Panc1 (cell line): ENCODE measurements around the gene LDLRAD4. TPM values are rescaled to one million over a fixed set of nuclear protein-coding genes. Genes with fewer than 3 reads are reported as not detected.

Experiments used
- ATAC-seq: fragments of 200-7000 bp; cut with Tn5 transposase; 2 replicates; pipeline ENCODE4 v1.9.1; 2020; ENCODE audit warnings: mild to moderate bottlenecking, moderate library complexity
- BruUV-seq: library from RNA; stranded (reverse); fragments of 400-500 nt; replicated peaks from 2 replicates; lab custom pipeline; 2021; lab: Mats Ljungman, UMichigan
- CTCF ChIA-PET: fragments of 300-600 bp; sonication (Branson Sonifier 250); formaldehyde crosslinking; loops from one replicate; lab custom pipeline; 2022; ENCODE audit warnings: antibody characterized with exemption; lab: Charles Lee
- POLR2A ChIA-PET: fragments of 300-600 bp; sonication (Branson Sonifier 250); formaldehyde crosslinking; loops from one replicate; lab custom pipeline; 2022; ENCODE audit warnings: antibody characterized with exemption; lab: Charles Lee
- DNase-seq: peaks from one replicate; pipeline ENCODE4 v3.0.0-alpha.2; 2010; ENCODE audit warnings: low read depth, low spot score
- H3K27ac ChIP-seq: 2 replicates; pipeline ENCODE4 v1.5.1; 2011; ENCODE audit warnings: mild to moderate bottlenecking, low read length, inconsistent platforms
- H3K27me3 ChIP-seq: fragments of 200-500 bp; sonication (Bioruptor generic); 2 replicates; pipeline ENCODE4 v1.6.0; 2014; ENCODE audit warnings: low read length, inconsistent platforms; ENCODE audit not compliant: control insufficient read depth, insufficient read depth
- H3K36me3 ChIP-seq: fragments of 200-500 bp; sonication (Bioruptor generic); 2 replicates; pipeline ENCODE4 v1.5.1; 2014; ENCODE audit warnings: inconsistent platforms, mild to moderate bottlenecking, low read length, moderate library complexity; ENCODE audit not compliant: control insufficient read depth, insufficient read depth
- H3K4me1 ChIP-seq: 2 replicates; pipeline ENCODE4 v1.5.1; 2011; ENCODE audit warnings: inconsistent platforms, mild to moderate bottlenecking, low read length, moderate library complexity; ENCODE audit not compliant: control insufficient read depth, insufficient read depth
- H3K4me3 ChIP-seq, 2 experiments: 2 replicates each; pipeline ENCODE4 v1.5.1; 2011 to 2012; ENCODE audit warnings: low read depth in 2 of 2, low read length in 2 of 2, mild to moderate bottlenecking in 2 of 2, inconsistent platforms in 1 of 2, moderate library complexity in 1 of 2
- H3K9me3 ChIP-seq: fragments of 200-500 bp; sonication (Bioruptor generic); 2 replicates; pipeline ENCODE4 v1.5.1; 2014; ENCODE audit warnings: low read depth, mild to moderate bottlenecking, inconsistent platforms, low read length, moderate library complexity; ENCODE audit not compliant: control insufficient read depth, insufficient read depth
- POLR2AphosphoS5 ChIP-seq: IDR thresholded peaks from 2 replicates; pipeline ENCODE4 v1.6.1; 2012; ENCODE audit warnings: mild to moderate bottlenecking, low read depth, low read length, moderate library complexity
- SIN3A ChIP-seq: IDR thresholded peaks from 2 replicates; pipeline ENCODE4 v1.6.1; 2012; ENCODE audit warnings: low read depth, mild to moderate bottlenecking, low read length, moderate library complexity, borderline replicate concordance; ENCODE audit not compliant: insufficient read depth
- TCF7L2 ChIP-seq: IDR thresholded peaks from 2 replicates; pipeline ENCODE4 v1.6.1; 2011; ENCODE audit warnings: mild to moderate bottlenecking, low read depth, low read length, inconsistent platforms
- in situ Hi-C: cut with HindIII; loops from 2 replicates; pipeline ENCODE4 v1.10.0; 2016; ENCODE audit warnings: low sequenced_read_pairs, low pct_unique_long_range_greater_than_20kb
- intact Hi-C: fragments of 100-400 bp; cut with micrococcal nuclease; formaldehyde crosslinking; loops from one replicate; pipeline ENCODE4 v1.10.0; 2022; ENCODE audit not compliant: unreplicated experiment
- total RNA-seq: library from RNA; stranded (reverse); gene quantifications from one replicate; pipeline ENCODE4 v1.2.1, GENCODE V29; 2021; ENCODE audit not compliant: unreplicated experiment
- TF ChIP-seq, protein P1 (sequence below), 2 experiments: IDR thresholded peaks; 2 replicates each; pipeline ENCODE4 v1.6.1; 2011 to 2012; ENCODE audit warnings: low read depth in 2 of 2, control low read depth in 1 of 2, low read length in 1 of 2, mild to moderate bottlenecking in 1 of 2, moderate library complexity in 1 of 2; ENCODE audit not compliant: insufficient read depth in 1 of 2
- TF ChIP-seq, protein P2 (sequence below): fragments of 450-650 bp; IDR thresholded peaks from 2 replicates; pipeline ENCODE4 v1.5.1; 2017; ENCODE audit warnings: mild to moderate bottlenecking

The LDLRAD4 gene
- total RNA-seq, 1 experiment from 2014 or later: 0.28 TPM

GRCh38 chr18:13180614-13181375 lies 37.8 kb upstream of the LDLRAD4 start:
- intact Hi-C loops: no loop called here
- DNase-seq: no peak
- Histone ChIP-seq H3K4me1 (no peaks in the 10 kb centered on the region; the same call in 1 of the 2 replicates), H3K36me3 (no peaks in the 10 kb centered on the region), H3K9me3 (no peaks in the 10 kb centered on the region), H3K4me3 (no peak overlapping the region), H3K27me3 (no peaks in the 10 kb centered on the region), H3K27ac (no peak overlapping the region)
- TF ChIP-seq POLR2AphosphoS5 (no peak), SIN3A (no peak), TCF7L2 (no peak)
- TF ChIP-seq, protein P1, sequence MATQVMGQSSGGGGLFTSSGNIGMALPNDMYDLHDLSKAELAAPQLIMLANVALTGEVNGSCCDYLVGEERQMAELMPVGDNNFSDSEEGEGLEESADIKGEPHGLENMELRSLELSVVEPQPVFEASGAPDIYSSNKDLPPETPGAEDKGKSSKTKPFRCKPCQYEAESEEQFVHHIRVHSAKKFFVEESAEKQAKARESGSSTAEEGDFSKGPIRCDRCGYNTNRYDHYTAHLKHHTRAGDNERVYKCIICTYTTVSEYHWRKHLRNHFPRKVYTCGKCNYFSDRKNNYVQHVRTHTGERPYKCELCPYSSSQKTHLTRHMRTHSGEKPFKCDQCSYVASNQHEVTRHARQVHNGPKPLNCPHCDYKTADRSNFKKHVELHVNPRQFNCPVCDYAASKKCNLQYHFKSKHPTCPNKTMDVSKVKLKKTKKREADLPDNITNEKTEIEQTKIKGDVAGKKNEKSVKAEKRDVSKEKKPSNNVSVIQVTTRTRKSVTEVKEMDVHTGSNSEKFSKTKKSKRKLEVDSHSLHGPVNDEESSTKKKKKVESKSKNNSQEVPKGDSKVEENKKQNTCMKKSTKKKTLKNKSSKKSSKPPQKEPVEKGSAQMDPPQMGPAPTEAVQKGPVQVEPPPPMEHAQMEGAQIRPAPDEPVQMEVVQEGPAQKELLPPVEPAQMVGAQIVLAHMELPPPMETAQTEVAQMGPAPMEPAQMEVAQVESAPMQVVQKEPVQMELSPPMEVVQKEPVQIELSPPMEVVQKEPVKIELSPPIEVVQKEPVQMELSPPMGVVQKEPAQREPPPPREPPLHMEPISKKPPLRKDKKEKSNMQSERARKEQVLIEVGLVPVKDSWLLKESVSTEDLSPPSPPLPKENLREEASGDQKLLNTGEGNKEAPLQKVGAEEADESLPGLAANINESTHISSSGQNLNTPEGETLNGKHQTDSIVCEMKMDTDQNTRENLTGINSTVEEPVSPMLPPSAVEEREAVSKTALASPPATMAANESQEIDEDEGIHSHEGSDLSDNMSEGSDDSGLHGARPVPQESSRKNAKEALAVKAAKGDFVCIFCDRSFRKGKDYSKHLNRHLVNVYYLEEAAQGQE (IDR thresholded peaks at IDR 0.05; ENCODE audit: insufficient read depth in 1 of 2, low read depth in 2 of 2, low read length in 1 of 2): no peak
- TF ChIP-seq, protein P2, sequence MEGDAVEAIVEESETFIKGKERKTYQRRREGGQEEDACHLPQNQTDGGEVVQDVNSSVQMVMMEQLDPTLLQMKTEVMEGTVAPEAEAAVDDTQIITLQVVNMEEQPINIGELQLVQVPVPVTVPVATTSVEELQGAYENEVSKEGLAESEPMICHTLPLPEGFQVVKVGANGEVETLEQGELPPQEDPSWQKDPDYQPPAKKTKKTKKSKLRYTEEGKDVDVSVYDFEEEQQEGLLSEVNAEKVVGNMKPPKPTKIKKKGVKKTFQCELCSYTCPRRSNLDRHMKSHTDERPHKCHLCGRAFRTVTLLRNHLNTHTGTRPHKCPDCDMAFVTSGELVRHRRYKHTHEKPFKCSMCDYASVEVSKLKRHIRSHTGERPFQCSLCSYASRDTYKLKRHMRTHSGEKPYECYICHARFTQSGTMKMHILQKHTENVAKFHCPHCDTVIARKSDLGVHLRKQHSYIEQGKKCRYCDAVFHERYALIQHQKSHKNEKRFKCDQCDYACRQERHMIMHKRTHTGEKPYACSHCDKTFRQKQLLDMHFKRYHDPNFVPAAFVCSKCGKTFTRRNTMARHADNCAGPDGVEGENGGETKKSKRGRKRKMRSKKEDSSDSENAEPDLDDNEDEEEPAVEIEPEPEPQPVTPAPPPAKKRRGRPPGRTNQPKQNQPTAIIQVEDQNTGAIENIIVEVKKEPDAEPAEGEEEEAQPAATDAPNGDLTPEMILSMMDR: no peak
- POLR2A ChIA-PET: interaction anchor here (0.7 kb wide), 1 partner anchor 190 kb away, joined by 4 read pairs; no protein-coding TSS in a partner anchor
- in situ Hi-C loops: no loop called here
- ATAC-seq: no peak
- CTCF ChIA-PET: no interaction called here
- no TSS peak for BruUV-seq

DNA sequence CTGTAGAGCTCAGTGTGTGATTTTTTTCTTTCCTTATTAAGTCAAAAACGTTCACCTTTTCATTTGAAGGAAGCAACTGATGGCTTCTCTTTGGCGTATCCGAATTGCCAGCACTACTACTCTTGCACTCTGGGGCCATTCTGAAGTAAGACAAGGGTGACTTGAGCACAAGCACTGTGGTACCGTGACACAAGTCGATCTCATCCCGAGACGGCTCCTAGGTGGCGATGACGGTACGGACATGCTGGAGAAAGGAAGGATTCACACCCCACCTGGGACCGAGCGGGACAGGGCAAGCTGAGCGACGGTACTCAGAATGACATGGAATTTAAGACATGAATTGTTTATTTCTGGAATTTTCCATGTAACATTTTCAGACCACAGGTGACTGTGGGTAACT lies 36.8 kb upstream of the LDLRAD4 start:
- in situ Hi-C loops (no loop called here), intact Hi-C loops (no loop called here)
- ChIA-PET POLR2A (no interaction called here), CTCF (no interaction called here)
- H3K4me3 ChIP-seq: no peak overlapping the region
- no peak for DNase-seq
- no peaks in the 10 kb centered on the region for H3K9me3 ChIP-seq
- H3K27me3 ChIP-seq: no peaks in the 10 kb centered on the region
- no peaks in the 10 kb centered on the region; the same call in 1 of the 2 replicates for H3K4me1 ChIP-seq
- no peak for TF ChIP-seq SIN3A
- no peak for TF ChIP-seq POLR2AphosphoS5
- TF ChIP-seq TCF7L2: no peak
- TF ChIP-seq, protein P2: no peak
- TF ChIP-seq, protein P1 (IDR thresholded peaks at IDR 0.05; ENCODE audit: insufficient read depth in 1 of 2, low read depth in 2 of 2, low read length in 1 of 2): no peak
- no peak for ATAC-seq
- no peak overlapping the region for H3K27ac ChIP-seq
- H3K36me3 ChIP-seq: no peaks in the 10 kb centered on the region
- BruUV-seq: no TSS peak
